Liver (tissue), 9 donors: ENCODE results near the gene CDK5RAP2. TPM values are rescaled to one million over a fixed set of nuclear protein-coding genes. Genes with fewer than 3 reads are reported as not detected.

ENCODE experiments used
- DNase-seq: peaks from one replicate; pipeline ENCODE4 v3.0.0-alpha.2; 2017; ENCODE audit warnings: low spot score
- H3K27ac ChIP-seq, 2 donors: one replicate each; pipeline ENCODE4 v1.7.0; 2013; ENCODE audit warnings: inconsistent platforms in 2 of 2, low read length in 2 of 2, control low read depth in 1 of 2, low read depth in 1 of 2, mild to moderate bottlenecking in 1 of 2
- H3K27me3 ChIP-seq, 4 donors: one replicate each; pipeline versions ENCODE4 v1.6.1 to v1.7.0; 2013; ENCODE audit warnings: low read length in 3 of 4, inconsistent platforms in 1 of 4, mild to moderate bottlenecking in 1 of 4, moderate library complexity in 1 of 4; ENCODE audit not compliant: control insufficient read depth in 4 of 4, insufficient read depth in 4 of 4
- H3K36me3 ChIP-seq, 4 donors: one replicate each; pipeline versions ENCODE4 v1.6.1 to v1.7.0; 2013; ENCODE audit warnings: low read length in 3 of 4, mild to moderate bottlenecking in 3 of 4, low read depth in 1 of 4, moderate library complexity in 1 of 4; ENCODE audit not compliant: control insufficient read depth in 4 of 4, insufficient read depth in 3 of 4
- H3K4me1 ChIP-seq, 4 donors: one replicate each; pipeline versions ENCODE4 v1.6.1 to v1.7.0; 2013; ENCODE audit warnings: low read length in 3 of 4, mild to moderate bottlenecking in 3 of 4, moderate library complexity in 1 of 4; ENCODE audit not compliant: control insufficient read depth in 4 of 4, insufficient read depth in 4 of 4
- H3K4me3 ChIP-seq, 3 donors: one replicate each; pipeline versions ENCODE4 v1.6.1 to v1.7.0; 2013; ENCODE audit warnings: low read length in 3 of 3, control low read depth in 1 of 3, low read depth in 1 of 3, mild to moderate bottlenecking in 1 of 3
- H3K9ac ChIP-seq, 2 donors: one replicate each; pipeline ENCODE4 v1.7.0; 2013; ENCODE audit warnings: low read length in 2 of 2, mild to moderate bottlenecking in 2 of 2, moderate library complexity in 2 of 2, control low read depth in 1 of 2, low read depth in 1 of 2
- H3K9me3 ChIP-seq, 4 donors: one replicate each; pipeline versions ENCODE4 v1.6.1 to v1.7.0; 2013; ENCODE audit warnings: low read length in 3 of 4; ENCODE audit not compliant: control insufficient read depth in 4 of 4
- ATF3 ChIP-seq: IDR thresholded peaks from 2 replicates; pipeline ENCODE4 v1.6.1; 2016; ENCODE audit warnings: antibody characterized with exemption
- EGR1 ChIP-seq, 2 donors: IDR thresholded peaks; 2 replicates each; pipeline ENCODE4 v1.6.1; 2016 to 2018; ENCODE audit warnings: antibody characterized with exemption in 2 of 2, low read depth in 2 of 2
- FOXA1 ChIP-seq: IDR thresholded peaks from 2 replicates; pipeline ENCODE4 v1.6.1; 2016; ENCODE audit warnings: antibody characterized with exemption
- FOXA2 ChIP-seq: IDR thresholded peaks from 2 replicates; pipeline ENCODE4 v1.6.1; 2016; ENCODE audit warnings: antibody characterized with exemption
- HNF4A ChIP-seq, 2 donors: conservative IDR thresholded peaks; 2 replicates each; pipeline ENCODE4 v1.6.1; 2016; ENCODE audit warnings: antibody characterized with exemption in 2 of 2, mild to moderate bottlenecking in 2 of 2
- HNF4G ChIP-seq: IDR thresholded peaks from 2 replicates; pipeline ENCODE4 v1.6.1; 2016; ENCODE audit warnings: antibody characterized with exemption
- JUND ChIP-seq, 2 donors: IDR thresholded peaks; 2 replicates each; pipeline ENCODE4 v1.6.1; 2016; ENCODE audit warnings: antibody characterized with exemption in 2 of 2
- MAX ChIP-seq: IDR thresholded peaks from 2 replicates; pipeline ENCODE4 v1.6.1; 2016; ENCODE audit warnings: antibody characterized with exemption
- NR2F2 ChIP-seq: IDR thresholded peaks from 2 replicates; pipeline ENCODE4 v1.6.1; 2016; ENCODE audit warnings: antibody characterized with exemption
- RAD21 ChIP-seq, 2 donors: IDR thresholded peaks; 2 replicates each; pipeline ENCODE4 v1.6.1; 2016; ENCODE audit warnings: antibody characterized with exemption in 2 of 2, mild to moderate bottlenecking in 2 of 2
- REST ChIP-seq: IDR thresholded peaks from 2 replicates; pipeline ENCODE4 v1.6.1; 2016; ENCODE audit warnings: antibody characterized with exemption, mild to moderate bottlenecking
- RXRA ChIP-seq, 2 donors: IDR thresholded peaks; 2 replicates each; pipeline ENCODE4 v1.6.1; 2017 to 2018; ENCODE audit warnings: antibody characterized with exemption in 2 of 2, mild to moderate bottlenecking in 1 of 2
- SP1 ChIP-seq: IDR thresholded peaks from 2 replicates; pipeline ENCODE4 v1.6.1; 2018; ENCODE audit warnings: antibody characterized with exemption, mild to moderate bottlenecking
- TAF1 ChIP-seq: conservative IDR thresholded peaks from 2 replicates; pipeline ENCODE4 v1.6.1; 2016; ENCODE audit warnings: antibody characterized with exemption, mild to moderate bottlenecking
- YY1 ChIP-seq: IDR thresholded peaks from 2 replicates; pipeline ENCODE4 v1.6.1; 2016; ENCODE audit warnings: antibody characterized with exemption, mild to moderate bottlenecking
- ZBTB33 ChIP-seq: IDR thresholded peaks from 2 replicates; pipeline ENCODE4 v1.6.1; 2016; ENCODE audit warnings: antibody characterized with exemption
- WGBS: extraction: QIAGEN DNeasy Blood & Tissue Kit; methylation state at CpG from one replicate; pipeline ENCODE4 v1.1.7; 2013; 5-methylcytosine and 5-hydroxymethylcytosine counted together
- polyA plus RNA-seq, 2 donors: library from polyadenylated mRNA; stranded (reverse) in 1 of 2; unstranded in 1 of 2; fragments of 200-250 nt in 1 of 2; fragments of >200 nt in 1 of 2; fragmentation: Nextera tagmentation in 1 of 2; extraction: Ambion mirVana in 1 of 2; gene quantifications; one replicate each; pipeline versions ENCODE4 v1.2.1 to v1.2.3, GENCODE V29; 2013 to 2015
- total RNA-seq, 2 donors: library from RNA; depleted of rRNA; stranded (reverse); fragments of >200 nt; gene quantifications; one replicate each; pipeline ENCODE4 v1.2.3, GENCODE V29; 2014
- donor health status: healthy.
- donor health status: healthy.
- donor health status: healthy.
- donor health status: healthy.
- donor health status: healthy.

Gene CDK5RAP2
- total and polyA plus RNA-seq, 4 donors, result 11.7 to 38.9 (median 21.7) TPM

- H3K27me3 ChIP-seq, result no peaks in the 10 kb centered on the region
- H3K36me3 ChIP-seq, result peaks cover 2 to 27% (median 21%) of the 10 kb centered on the region in 4 donors
- no peak overlapping the region for H3K4me3 ChIP-seq
- no peak for TF ChIP-seq HNF4G
- TF ChIP-seq NR2F2, result no peak
- TF ChIP-seq SP1, result no peak
- no peak for TF ChIP-seq JUND (IDR thresholded peaks at IDR 0.05)
- TF ChIP-seq RXRA (IDR thresholded peaks at IDR 0.05), result no peak
- TF ChIP-seq FOXA1, result no peak
- no peak for TF ChIP-seq MAX
- no peak for TF ChIP-seq ATF3
- TF ChIP-seq EGR1 (IDR thresholded peaks at IDR 0.05; ENCODE audit: low read depth in 2 of 2), result no peak
- no peak for TF ChIP-seq YY1
- no peak for TF ChIP-seq FOXA2
- TF ChIP-seq RAD21 (IDR thresholded peaks at IDR 0.05), result no peak
- WGBS, result 98% methylated on average over 4 of the region's 4 CpGs
- H3K9me3 ChIP-seq, result no peaks in the 10 kb centered on the region
- DNase-seq, result no peak
- no peak overlapping the region for H3K27ac ChIP-seq
- H3K4me1 ChIP-seq, result peaks cover 4 to 29% (median 22%) of the 10 kb centered on the region in 4 donors
- H3K9ac ChIP-seq, result no peak overlapping the region
Observed at GRCh38 chr9:120567874-120568273, 12.1 kb downstream of the CDK5RAP2 start.

GRCh38 chr9:120567081-120567480 is 12.9 kb downstream of the CDK5RAP2 start:
- WGBS, result 98% methylated on average over 3 of the region's 3 CpGs
- Histone ChIP-seq H3K4me1 (peaks cover 4 to 22% (median 15%) of the 10 kb centered on the region in 4 donors), H3K9me3 (no peaks in the 10 kb centered on the region), H3K4me3 (no peak overlapping the region), H3K27ac (no peak overlapping the region), H3K27me3 (no peaks in the 10 kb centered on the region), H3K9ac (no peak overlapping the region), H3K36me3 (peaks cover 2 to 27% (median 21%) of the 10 kb centered on the region in 4 donors)
- TF ChIP-seq RXRA (IDR thresholded peaks at IDR 0.05), result no peak
- no peak for TF ChIP-seq RAD21 (IDR thresholded peaks at IDR 0.05)
- TF ChIP-seq HNF4A (conservative IDR thresholded peaks at IDR 0.05), result no peak
- TF ChIP-seq FOXA2, result no peak
- TF ChIP-seq YY1, result no peak
- TF ChIP-seq MAX, result no peak
- no peak for TF ChIP-seq JUND (IDR thresholded peaks at IDR 0.05)
- TF ChIP-seq TAF1, result no peak
- no peak for TF ChIP-seq REST
- no peak for TF ChIP-seq ATF3
- no peak for DNase-seq

- DNase-seq, result no peak
- no peaks in the 10 kb centered on the region for H3K9me3 ChIP-seq
- 99% methylated on average over 3 of the region's 3 CpGs for WGBS
- no peaks in the 10 kb centered on the region for H3K27me3 ChIP-seq
- no peak overlapping the region for H3K27ac ChIP-seq
- H3K4me1 ChIP-seq, result peaks cover 0 to 9% (median 3%) of the 10 kb centered on the region in 4 donors
- no peak overlapping the region for H3K4me3 ChIP-seq
- H3K9ac ChIP-seq, result no peak overlapping the region
- peaks cover 2 to 25% (median 17%) of the 10 kb centered on the region in 4 donors for H3K36me3 ChIP-seq
- TF ChIP-seq SP1 (no peak), JUND (IDR thresholded peaks at IDR 0.05) (no peak), FOXA2 (no peak), FOXA1 (no peak), HNF4G (no peak), ZBTB33 (no peak), RXRA (IDR thresholded peaks at IDR 0.05) (no peak), TAF1 (no peak), REST (no peak), YY1 (no peak)
Observed at GRCh38 chr9:120564589-120564988, 15.4 kb downstream of the CDK5RAP2 start.
